HS-5 (cell line): ENCODE results near the gene MIB1.

Experiments
- DNase-seq: peaks from one replicate; pipeline ENCODE4 v3.0.0-alpha.2; 2012; ENCODE audit warnings: low read depth

The MIB1 gene

DNA sequence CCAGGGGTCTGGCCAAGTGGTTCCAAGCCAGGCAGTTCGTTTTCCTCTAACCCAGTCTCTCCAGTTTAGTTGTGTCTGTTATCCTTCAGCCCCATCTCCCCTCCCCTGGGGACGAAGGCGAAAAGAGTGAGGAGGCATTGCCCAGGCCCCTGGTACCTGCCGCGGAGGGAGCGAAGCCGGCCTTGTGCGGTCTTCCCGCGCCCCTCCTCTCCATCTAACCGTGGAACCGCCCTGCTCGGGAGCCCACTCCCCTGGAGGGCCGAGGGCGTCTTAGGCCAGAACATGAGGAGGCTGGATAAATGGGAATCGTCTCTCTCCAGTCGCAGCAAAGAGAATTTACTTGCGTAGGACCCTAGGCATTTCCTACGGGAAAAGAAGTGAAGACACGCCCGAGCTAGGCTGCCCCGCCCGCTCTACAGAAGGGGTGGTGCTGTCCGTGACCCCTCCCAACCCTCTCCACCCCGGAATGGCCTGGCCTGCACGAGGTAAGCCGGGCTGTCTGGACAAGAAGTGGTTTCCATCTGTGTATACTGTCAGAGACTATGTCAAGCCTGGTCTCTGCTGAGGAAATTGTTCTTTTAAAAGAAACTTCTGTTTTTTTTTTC is 156.2 kb downstream of the MIB1 start:
- no peak for DNase-seq

DNA sequence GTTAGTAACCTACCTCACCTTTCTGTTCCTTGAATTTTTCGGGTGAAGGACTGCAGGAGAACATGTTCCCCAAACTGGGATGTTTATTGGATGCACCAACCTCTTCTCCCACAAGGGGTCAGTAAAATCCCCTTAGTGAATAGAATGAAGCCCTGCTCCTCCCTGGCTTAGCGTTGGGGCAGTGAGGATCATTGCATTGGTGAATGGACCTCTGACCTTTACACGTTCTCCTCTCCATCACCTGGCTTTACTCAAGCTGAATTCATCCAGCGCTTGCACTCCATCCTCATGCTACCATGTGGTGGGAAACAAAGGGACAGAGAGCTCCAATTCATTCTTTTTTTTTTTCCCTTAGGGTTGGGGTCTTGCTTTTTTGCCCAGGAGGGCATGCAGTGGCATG is 157.2 kb downstream of the MIB1 start:
- peak; percentile 4 for DNase-seq

DNA sequence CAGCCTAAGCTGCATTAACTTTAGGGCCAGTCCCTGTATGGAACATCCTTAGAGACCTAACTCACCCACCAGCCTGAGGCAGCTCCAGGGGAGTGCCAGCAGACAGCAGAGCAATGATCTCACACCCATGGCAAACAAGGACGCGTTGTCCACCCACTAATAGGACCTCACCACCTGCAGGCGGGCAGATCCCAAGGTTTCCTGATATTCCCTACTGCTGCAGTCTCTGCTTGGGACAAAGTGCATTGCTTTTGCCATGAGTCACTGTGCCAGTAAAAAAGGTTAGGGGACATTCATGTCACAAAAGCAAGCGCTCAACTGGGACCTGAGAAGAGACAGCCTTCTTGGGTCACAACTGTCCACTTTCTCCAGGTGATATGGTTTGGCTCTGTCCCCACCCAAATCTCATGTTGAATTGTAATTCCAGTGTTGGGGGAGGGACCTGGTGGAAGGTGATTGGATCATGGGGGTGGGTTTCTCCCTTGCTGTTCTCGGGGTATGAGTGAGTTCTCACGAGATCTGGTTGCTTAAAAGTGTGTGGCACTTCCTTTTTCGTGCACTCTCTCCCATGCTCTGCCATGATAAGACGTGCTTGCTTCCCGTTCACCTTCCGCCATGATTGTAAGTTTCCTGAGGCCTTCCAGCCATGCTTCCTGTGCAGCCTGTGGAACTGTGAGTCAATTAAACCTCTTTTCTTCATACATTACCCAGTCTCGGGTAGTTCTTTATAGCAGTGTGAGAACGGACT is 160.2 kb downstream of the MIB1 start:
- no peak for DNase-seq

DNA sequence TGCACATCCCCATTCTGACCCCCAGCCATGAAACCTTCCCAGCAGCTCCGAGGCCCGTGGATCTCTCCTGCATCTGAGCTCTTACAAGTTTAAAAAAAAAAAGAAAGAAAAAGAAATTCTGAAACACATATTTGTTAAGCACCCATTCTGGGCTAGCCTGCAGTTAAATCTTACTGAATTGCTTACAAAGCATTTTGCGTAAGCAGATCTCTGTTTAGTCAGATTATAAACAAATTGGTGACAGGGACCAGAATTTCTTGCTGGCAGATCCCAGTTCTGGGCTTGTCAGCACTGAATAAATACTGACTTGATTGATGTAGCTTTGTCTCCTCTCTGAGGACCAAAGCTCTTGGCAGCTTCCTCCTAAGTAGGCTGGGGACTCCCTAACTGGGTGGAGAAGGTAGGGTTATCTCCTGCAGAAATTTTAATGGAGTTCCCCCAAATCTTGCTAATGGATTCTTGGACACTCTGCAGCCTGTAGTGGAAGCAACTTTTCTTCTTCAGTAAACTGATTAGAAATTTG is 160.9 kb downstream of the MIB1 start:
- DNase-seq, result no peak

DNA sequence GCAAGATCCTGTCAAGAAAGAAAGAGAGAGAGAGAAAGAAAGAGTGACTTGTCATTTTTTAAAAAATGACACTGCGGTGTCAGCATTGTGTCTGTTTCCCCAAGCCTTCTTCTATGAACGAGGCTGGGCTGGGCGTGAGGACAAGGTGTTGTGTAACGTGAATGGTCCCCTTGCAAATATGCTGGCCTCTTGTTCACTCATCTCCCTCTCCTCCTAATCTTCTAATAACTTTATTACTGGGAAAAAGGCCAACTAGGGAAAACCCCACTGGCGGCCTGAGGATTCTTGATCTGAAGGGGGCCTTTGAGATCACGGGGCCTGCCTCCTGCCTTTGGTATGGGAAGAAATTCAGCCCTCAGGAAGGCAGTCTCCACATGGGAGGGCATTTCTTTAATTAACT is 163.1 kb downstream of the MIB1 start:
- DNase-seq, result no peak

DNA sequence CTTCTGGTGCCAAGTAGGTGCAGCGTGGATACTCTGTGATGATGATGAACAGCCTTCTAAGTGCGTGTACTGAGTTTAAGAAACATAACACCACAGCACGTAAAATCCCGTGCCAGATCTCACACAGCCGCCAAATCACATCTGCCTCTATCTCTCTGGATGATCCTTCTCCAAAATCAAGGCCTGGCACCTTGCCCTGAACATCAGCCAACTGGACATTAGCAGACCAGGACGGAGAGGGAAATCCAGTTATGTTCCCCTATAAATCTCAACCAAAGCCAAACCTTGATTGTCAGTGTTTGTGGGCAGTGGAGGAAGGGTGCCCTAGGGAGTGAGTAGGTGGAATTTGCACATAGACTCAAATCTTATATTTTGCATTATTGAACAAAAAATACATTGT is 164.3 kb downstream of the MIB1 start:
- DNase-seq, result no peak

DNA sequence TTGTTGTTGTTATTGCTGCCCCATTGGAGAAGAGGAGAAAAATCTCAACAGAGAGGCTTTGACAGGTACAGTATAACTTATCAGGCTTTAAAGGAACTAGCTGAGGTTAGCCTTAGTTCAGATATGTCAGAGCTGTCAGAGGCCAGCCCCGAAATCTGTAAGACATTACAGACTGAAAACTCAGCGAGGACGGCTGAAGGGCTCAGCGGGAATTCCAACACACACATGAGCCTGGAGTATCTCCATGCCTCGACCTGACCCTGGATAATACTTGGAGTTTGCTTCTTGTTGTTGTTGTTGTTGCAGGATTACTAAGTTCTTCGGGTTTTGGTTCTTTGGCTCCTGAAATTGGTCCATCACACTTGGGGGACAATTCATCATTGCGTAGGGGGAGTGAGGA is 166.9 kb downstream of the MIB1 start:
- no peak for DNase-seq

DNA sequence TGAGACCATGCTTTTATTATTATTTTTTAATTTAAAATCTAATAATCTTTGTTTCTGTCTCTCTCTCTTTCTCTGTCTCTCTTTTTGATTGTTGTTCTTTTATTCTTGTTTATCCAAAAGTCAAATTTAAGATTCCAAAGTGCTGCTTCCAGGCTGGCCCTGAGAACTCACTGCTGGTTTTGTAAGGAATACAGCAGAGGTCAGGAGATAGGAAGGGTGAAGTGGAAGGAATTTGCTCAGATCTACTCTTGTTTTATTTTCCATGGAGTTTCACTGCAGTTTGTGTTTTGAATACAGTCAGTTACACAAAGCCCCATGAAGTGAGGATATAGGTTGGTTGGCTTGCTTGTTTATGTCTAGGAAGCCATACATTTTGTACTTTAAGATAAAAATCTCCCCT is 168.1 kb downstream of the MIB1 start:
- no peak for DNase-seq

DNA sequence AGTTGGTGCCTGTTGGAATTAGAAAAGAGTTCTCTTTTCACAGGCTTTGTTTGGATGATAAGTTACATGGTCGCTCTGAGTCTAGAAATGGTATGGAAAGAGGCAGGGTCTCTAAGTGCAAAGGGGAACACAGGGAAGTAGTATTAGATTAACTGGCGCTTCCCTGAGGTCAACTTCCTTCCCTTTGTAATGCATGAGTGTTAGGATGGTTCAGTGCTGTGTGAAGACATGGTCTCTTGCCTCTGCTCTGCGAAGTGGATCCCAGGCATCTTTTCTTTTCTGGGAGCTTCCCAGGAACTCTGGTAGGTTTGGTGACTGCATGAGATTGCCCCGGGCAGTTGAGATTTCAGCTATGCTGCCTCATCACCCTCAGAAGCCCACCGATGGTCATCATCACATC is 170.3 kb downstream of the MIB1 start:
- DNase-seq, result no peak

DNA sequence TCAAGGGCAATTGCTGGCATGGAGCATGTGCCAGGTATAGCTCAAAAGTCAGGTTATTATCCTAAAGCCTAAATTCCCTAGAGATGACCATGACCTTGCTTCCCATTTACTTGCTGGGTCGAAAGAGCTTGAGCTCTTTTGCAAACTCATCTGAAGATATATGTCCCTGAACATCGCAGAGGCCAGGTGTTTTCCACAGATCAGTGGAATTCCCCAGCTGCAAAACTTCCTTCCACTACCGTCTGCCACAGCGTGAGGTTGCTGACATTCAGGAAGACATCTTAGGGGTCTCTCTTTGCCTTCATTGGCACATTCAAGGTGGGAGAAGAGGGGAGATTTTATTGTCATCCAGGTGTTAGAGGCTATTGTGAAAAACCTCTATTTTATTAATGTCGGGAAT is 171.0 kb downstream of the MIB1 start:
- DNase-seq, result no peak

DNA sequence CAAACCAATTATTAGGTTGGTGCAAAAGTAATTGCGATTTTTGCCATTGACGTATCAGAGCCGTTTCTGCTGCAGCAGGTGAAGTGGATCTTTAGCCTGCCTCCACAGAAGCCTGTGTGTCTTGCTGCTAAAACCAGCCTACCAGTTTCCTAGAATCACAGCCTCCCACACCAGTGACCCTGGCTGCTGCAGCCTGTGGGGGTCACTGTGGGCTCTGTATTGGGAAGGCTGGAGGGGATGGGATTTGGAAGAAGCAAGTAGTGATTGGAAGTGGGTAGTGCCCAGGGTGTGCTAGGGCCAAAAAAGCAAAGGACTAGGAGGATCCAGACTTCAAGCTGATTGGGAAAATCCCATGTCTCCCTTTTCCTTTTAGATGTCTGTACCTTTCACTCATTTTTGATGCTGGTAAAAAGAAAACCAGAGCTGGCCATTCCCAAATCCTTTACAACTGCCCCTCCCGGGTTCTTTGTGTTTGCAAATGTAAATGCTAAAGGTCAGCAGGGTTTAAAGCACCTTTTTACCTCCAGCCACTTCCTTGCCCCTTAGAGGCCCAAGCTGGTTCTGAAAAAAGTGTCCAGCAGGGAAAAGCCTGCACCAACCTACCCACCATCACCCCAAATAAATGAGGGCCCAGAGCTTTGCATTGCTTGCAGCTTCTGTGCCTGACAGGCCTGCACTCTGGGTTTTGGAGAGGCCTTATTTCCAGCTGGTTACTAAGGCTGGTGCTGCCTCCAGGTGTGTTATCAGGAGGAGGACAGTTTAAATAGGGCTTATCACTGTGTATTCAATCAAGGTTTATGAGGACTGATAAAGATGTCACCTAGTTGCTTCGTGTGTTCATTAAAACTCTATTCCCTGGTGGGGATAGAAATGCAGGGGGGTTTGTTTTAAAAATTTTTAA is 172.0 kb downstream of the MIB1 start:
- no peak for DNase-seq

DNA sequence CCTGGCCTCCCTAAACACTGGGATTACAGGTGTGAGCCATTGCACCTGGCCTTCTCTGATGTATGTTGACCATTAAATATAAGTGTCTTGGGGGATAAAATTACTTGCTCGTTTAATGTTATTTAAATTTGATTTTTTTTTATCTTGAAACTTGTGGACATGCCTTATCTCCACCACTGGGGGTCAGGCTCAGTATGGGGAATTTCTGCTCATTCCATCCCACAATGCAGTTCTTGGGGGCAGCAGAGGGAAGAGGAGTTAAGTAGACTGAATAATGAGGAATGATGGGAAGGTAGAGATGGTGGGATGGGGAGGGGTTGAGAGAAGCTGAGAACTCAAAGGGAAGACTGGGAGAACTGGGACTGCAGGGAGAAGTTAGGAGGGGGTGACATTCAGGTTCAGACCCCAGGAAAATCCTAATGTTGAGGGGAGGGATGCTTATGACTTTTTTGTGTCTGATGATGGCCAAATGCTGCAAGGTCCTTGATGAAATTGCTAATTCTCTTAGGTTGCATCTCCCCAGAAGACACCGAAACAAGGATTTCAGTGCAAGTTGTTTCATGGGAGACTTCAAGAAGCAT is 174.2 kb downstream of the MIB1 start:
- DNase-seq, result peak; percentile 18

DNA sequence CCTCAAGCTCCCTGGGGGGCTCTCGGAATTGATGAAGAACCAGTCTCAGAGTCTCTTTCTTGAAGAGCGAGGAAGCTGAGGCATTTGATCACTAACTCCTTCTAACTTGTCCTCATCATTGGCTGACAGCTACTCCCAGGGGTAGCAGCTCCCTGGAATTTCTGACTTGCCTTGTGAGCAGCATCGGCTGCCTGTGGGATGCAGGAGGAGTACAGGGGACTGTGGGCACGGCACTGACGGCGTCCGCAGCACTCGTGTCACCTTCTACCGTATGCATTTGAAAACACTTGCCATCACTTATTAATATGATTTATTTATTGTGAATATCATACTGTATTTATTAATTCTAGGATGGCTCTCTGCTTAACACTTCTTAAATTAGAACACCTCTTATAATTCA is 175.0 kb downstream of the MIB1 start:
- no peak for DNase-seq

DNA sequence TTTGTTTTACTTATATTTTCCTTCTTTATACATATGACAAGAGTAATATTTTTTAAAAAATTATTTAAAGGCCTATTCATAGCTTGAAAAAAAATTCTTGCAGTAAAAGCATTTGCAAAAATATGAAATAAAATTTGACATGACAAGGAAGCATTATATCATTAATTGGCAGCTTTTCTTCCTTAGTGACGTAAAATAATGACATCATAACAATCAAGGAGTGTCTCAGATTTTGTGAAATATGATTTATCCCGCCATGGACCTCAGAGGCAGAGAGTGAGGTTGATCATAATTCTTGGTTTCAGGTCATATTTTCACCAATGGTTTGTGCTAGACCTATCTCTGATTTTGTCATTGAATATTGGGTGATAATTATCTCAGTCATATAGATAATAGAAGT is 176.0 kb downstream of the MIB1 start:
- DNase-seq, result no peak

DNA sequence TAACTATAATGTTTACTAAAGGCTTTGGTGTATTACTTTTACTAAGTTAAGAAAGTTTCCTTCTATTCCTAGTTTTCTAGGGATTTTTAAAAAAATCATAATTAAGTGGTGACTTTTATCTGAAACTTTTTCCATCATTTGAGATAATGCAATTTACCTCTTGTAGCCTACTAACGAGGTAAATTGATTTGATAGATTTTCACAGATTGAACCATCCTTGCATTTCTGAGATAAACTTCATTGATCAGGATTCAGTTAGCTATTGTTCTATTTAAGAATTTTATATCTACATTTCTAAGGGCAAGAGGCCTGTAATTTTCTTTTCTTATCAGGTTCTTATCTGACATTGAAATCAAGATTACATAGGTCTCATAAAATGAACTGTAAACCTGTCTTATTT is 178.1 kb downstream of the MIB1 start:
- no peak for DNase-seq
